22Rv1 (cell line): Measurements from ENCODE around the gene HEPN1.

Source experiments
- H3K27ac ChIP-seq: fragments of 450-650 bp; 2 replicates; pipeline ENCODE4 v1.5.1; 2017
- ZFX ChIP-seq: fragments of 450-650 bp; IDR thresholded peaks from 2 replicates; pipeline ENCODE4 v1.6.1; 2017; ENCODE audit warnings: antibody characterized with exemption, borderline replicate concordance
- TF ChIP-seq, protein P1 (sequence below): fragments of 450-650 bp; IDR thresholded peaks from 2 replicates; pipeline ENCODE4 v1.5.1; 2017; ENCODE audit warnings: mild to moderate bottlenecking

HEPN1 gene

DNA sequence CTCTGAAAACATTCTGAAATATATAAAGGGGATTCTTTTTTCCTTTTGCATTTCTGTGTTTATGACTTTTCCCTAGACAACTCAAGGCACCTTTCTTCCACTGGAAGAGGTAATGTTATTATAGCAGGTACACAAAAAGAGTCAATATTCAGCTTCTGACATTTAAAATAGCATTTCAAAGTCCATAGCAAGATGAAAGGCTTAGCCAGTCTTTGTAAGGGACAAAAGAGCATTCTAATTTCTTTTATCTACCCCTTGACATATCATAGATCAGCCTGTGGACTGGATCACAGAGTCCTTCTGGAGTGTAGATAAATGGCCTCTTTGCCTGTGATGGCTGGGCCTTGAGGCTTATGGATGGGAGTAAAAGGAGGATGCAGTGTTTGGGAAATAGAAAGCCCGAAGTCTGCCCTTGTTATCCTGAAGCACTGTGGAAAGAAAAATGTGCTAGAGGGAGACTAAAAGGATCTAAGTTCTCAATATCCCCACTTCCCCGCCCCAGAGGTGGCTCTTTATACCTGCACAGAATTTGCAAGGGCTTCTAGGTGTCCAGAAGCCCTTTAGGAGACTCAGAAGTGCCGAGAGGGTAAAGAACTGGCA lies 18.4 kb downstream of the HEPN1 start:
- TF ChIP-seq ZFX = no peak
- TF ChIP-seq, protein P1, sequence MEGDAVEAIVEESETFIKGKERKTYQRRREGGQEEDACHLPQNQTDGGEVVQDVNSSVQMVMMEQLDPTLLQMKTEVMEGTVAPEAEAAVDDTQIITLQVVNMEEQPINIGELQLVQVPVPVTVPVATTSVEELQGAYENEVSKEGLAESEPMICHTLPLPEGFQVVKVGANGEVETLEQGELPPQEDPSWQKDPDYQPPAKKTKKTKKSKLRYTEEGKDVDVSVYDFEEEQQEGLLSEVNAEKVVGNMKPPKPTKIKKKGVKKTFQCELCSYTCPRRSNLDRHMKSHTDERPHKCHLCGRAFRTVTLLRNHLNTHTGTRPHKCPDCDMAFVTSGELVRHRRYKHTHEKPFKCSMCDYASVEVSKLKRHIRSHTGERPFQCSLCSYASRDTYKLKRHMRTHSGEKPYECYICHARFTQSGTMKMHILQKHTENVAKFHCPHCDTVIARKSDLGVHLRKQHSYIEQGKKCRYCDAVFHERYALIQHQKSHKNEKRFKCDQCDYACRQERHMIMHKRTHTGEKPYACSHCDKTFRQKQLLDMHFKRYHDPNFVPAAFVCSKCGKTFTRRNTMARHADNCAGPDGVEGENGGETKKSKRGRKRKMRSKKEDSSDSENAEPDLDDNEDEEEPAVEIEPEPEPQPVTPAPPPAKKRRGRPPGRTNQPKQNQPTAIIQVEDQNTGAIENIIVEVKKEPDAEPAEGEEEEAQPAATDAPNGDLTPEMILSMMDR = no peak
- no peak overlapping the region for H3K27ac ChIP-seq

GRCh38 chr11:124938206-124938765 lies 19.2 kb downstream of the HEPN1 start:
- no peak for TF ChIP-seq ZFX
- TF ChIP-seq, protein P1 = no peak
- no peak overlapping the region for H3K27ac ChIP-seq

- H3K27ac ChIP-seq = no peak overlapping the region
- TF ChIP-seq, protein P1 = no peak
- no peak for TF ChIP-seq ZFX
These were observed 19.9 kb downstream of the HEPN1 start for GRCh38 chr11:124938970-124939369.

DNA sequence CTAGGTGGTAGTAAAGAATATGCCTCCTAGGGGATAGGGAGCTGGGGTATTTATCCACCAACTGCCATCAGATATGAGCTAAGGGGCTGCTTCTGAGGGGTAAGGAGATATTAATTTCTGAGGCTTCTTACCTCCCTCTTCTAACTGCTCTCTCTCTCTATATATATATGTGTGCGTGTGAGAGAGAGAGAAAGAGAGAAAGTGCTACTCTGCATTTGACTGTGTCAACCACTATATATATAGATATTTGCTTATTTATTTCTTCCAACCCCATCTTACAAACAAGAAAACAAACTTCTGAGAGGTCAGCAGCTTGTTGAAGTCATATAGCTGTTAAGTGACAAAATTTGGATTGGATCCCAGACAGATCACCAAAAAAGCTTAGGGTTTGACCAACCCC lies 22.7 kb downstream of the HEPN1 start:
- TF ChIP-seq, protein P1 = no peak
- no peak for TF ChIP-seq ZFX
- H3K27ac ChIP-seq = no peak overlapping the region

GRCh38 chr11:124942466-124943253 lies 23.6 kb downstream of the HEPN1 start:
- TF ChIP-seq, protein P1 = no peak
- no peak for TF ChIP-seq ZFX
- no peak overlapping the region for H3K27ac ChIP-seq

- TF ChIP-seq, protein P1 = no peak
- TF ChIP-seq ZFX = no peak
- H3K27ac ChIP-seq = no peak overlapping the region
These were observed 24.2 kb downstream of the HEPN1 start for GRCh38 chr11:124943254-124943616.

GRCh38 chr11:124943741-124944140 lies 24.7 kb downstream of the HEPN1 start:
- TF ChIP-seq, protein P1 = no peak
- no peak overlapping the region for H3K27ac ChIP-seq
